ENCODE data around the gene BIRC7.

The BIRC7 gene

GRCh38 chr20:63262836-63263235 lies 27.1 kb downstream of the BIRC7 start:
- no peak for DNase-seq (ENCODE audit: low spot score)

GRCh38 chr20:63264000-63264399 lies 28.3 kb downstream of the BIRC7 start:
- DNase-seq (ENCODE audit: low spot score), result no peak

GRCh38 chr20:63264519-63264918 lies 28.8 kb downstream of the BIRC7 start:
- no peak for DNase-seq (ENCODE audit: low spot score)

DNA sequence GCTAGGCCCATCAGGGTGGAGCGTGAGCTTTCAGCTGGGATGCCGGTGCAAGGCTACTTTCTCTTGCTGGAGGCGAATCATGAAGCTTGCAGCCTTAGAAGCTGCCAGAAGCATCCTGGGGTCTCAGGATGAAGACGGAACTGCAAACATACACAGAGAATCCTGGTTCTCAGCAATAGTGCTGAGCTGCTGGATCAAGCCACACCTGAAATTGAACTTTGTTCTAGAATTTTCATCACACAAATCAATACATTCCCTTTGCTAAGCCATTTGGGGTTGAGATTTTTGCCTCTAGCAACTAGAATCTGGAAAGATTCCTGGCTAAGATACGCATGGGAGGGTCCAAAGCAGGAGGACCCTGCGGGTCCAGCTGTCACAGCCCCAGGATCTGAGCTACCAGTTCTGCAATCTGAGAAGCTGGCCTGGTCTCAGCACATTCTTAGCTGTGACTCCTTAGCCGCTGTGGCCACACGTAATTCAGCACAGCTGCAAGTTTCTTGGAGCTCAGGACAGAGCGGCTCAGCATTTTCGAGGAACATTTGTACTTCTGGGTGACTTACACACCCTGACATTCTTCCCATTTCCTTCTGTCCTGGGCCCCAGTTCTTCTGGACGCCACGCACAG lies 30.3 kb downstream of the BIRC7 start:
- no peak for DNase-seq (ENCODE audit: low spot score)

DNA sequence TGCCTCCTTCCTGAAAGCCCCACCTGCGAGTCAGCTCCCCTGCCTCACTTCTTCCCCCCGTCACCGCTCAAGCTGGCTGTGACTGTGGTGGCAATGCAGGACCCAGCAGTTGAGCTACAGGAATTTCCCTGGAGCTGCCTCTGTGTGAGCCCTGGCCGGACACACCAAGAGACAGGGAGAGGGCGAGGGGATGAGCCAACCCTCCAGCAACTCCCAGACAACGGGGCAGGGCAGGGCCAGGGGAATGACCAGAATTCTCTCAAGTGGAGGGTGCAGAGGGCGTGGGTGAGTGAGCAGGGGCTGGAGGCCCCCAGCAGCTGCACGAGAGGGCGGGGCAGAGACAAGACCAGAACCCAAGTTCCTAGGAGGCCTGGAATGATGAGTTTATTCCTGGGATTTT lies 32.0 kb downstream of the BIRC7 start:
- DNase-seq (ENCODE audit: low spot score), result no peak

GRCh38 chr20:63268256-63268655 lies 32.6 kb downstream of the BIRC7 start:
- no peak for DNase-seq (ENCODE audit: low spot score)

DNA sequence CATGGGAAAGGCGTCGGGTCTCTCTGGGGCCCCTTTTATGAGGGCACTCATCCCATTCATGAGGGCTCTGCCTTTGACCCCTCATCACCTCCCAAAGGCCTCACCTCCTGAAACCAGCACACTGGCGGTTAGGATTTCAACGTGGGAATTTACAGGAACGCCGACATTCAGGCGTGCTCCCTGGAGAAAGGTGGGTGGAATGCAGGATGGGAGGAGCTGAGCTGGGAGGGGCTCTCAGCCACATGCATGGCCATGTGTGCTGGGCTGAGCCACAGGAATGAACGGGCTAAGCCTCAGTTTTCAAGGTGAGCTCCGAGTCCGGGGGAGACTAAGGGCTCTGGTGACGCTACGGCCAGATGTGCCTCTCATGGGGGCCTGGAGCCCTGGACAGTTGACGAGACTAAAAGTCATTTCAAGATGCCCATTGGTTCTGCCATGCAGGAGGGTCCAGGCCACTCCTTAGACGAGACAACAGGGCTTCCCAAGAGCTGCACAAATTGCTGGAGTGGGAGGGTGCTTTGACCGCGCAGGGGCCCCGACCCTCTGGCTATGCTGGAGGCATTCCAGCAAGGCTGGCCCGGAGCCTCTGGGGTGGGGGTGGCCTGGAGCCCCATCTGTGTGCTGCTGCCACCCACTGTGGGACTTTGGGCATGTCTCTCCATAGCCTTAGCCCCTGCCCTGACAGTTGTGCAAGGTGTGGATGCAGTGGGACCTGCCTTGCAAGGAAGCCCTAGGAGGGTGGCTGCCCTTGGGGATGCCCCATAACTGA lies 33.1 kb downstream of the BIRC7 start:
- no peak for DNase-seq (ENCODE audit: low spot score)

DNA sequence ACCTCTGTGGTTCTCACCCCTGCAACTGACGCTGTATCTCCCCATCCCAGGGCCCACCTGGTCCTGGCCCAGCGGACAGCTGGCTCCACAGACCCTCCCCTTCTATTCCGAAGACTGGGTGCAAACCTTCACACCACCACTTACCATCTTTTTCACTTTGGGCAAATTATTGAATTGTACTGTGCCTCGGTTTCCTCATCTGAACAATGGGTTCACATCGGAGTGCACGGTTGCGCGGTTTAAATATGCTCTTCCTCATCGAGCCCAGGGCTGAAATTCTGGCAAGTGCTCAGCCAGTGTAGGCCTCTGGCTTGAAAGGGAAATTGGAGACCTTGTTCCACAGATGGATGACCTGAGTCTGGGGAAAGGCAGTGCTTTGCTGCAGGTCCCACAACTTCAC lies 34.0 kb downstream of the BIRC7 start:
- no peak for DNase-seq (ENCODE audit: low spot score)

DNA sequence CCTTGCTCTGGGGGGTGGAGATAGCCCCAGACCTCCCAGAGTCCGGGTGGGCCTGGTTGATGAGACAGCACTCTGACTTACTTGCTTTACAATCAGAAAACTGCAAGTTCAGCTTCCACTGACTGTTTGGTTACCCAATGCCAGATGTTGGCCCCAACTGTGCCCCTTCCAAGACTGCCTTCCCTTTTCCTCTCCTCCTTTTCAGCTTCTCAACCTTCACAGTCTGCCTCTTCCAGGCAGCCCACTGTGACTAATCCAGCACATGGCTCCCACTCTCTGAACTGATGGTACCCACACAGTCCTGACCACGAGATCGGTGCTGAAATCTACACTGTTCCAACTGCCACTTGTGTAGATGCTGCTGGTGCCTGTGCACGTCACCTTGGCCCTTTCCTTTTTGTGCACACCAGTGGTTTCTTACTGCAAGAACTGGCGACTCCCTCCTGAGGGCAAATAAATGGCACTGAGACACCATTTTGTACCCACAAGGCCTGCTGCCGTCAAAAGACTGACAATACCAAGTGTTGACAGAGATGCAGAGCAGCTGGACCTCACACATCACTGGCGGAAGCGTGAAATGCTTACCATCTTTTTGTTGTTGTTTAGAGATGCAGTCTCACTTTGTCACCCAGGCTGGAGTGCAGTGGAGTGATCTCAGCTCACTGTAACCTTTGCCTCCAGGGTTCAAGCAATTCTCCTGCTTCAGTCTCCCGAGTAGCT lies 35.1 kb downstream of the BIRC7 start:
- DNase-seq (ENCODE audit: low spot score), result no peak

DNA sequence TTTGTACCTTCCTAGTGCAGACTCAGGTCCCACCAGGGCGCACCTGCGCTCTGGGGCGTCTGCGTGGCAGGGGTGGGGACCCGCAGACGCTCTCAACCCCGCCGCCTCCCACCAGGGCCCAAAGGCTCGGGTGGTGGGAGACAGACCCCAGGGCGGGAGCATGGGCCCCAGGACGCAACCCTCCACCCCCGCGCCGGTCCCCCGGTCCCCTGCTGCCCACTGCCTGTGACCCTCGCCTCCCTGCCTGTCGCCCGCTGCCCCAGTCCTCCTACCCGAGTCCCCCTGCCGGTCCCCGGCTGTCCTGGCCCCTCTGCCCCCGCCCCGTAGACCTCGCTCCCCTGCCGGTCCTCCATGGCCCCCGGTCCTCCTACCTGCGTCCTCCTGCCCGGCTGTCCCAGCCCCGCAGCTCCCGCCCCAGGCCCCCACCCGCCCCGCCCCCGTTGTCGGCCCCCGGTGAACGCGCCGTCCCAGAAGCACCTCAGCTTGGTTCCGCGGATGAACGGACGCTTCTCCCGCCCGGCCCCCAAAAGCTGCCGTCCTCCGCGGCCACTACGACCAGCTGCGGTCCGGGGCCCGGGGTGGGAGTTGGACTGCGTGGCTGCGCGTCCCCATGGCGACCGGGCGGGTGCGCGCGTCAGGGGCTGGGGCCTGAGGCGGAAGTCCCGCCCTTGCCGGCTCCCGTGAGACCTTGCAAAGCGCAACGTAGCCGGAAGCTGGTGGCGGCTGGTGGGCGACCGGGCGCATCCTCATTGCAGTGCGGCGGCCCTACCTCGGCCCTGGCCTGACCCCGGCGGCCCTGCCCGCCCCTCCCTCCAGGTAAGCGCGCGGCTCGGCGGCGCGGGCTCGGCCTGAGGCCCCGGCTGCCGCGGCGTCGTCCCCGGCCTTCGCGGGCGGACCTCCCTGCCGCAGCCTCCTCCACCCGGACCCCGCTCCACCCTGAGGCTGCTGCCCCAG lies 36.7 kb downstream of the BIRC7 start, which contains the start of gene ARFGAP1:
Gene ARFGAP1 (plus strand): TSS at position 709 of the 954 bp plus-strand sequence. CDS start 2,768 bp downstream, outside the sequence.
- peak; percentile 92 for DNase-seq (ENCODE audit: low spot score)

- no peak for DNase-seq (ENCODE audit: low spot score)
These were observed 37.4 kb downstream of the BIRC7 start for GRCh38 chr20:63273059-63273579.

- no peak for DNase-seq (ENCODE audit: low spot score)
These were observed 38.1 kb downstream of the BIRC7 start for GRCh38 chr20:63273635-63274380.

DNA sequence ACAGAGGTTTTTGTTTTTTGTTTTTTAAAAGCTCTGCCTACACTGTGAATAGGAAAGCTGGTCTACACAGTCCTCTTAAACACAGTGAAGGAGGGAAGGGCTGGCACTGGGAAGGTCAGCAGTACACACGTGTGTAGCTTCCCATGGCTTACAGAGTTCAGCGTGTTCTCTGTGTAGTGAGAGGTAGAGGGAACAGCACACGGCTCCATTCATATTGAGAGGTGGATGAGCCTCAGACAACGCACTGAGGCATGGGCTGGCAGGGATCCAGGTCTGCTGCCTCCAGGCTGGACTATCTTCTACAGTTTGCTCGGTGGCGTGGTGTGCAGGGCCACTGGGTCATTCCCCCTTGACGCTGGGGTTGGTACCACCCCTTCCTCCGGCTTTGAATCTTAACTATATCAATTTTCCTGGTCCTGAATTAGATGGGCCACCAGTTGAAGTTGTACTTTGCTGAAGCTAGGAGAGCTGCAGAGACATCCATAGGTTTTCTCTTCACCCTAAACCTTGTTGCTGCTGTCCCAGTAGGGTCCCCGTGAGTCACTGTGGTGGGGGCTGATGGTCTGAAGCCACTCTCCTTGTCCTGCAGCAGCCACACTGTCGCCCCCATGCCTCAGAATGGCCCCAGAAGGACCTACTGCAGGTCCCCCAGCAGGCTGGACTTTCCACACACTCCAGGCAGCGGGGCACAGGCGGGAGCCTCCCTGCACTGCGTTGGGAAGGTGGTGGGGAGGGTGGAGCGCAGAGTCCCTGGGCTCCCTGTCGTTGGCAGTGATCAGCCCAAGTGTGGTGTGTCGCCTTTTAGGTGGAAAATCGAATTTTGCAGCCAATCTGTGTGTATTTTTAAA lies 38.9 kb downstream of the BIRC7 start:
- DNase-seq (ENCODE audit: low spot score), result no peak

GRCh38 chr20:63275825-63276224 lies 40.1 kb downstream of the BIRC7 start:
- DNase-seq (ENCODE audit: low spot score), result no peak

DNA sequence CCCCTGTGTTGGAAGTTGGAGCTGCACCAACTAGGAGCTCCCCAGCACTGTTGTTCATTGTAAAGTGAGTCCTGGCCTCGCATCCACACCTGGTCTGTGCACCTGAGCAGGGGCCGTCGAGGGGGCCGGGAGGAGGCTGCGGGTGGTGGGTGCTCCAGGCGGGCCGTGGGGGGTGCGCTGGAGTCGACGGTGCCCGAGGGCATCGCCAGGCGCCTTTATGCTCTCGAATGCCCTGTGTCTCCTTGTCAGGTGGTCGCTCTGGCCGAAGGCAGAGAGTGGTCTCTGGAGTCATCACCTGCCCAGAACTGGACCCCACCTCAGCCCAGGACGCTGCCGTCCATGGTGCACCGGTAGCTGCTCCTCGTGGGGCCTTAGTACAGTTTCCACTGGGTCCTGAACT lies 41.3 kb downstream of the BIRC7 start:
- DNase-seq (ENCODE audit: low spot score), result no peak

- DNase-seq (ENCODE audit: low spot score), result no peak
These were observed 42.0 kb downstream of the BIRC7 start for GRCh38 chr20:63277466-63278272.

DNA sequence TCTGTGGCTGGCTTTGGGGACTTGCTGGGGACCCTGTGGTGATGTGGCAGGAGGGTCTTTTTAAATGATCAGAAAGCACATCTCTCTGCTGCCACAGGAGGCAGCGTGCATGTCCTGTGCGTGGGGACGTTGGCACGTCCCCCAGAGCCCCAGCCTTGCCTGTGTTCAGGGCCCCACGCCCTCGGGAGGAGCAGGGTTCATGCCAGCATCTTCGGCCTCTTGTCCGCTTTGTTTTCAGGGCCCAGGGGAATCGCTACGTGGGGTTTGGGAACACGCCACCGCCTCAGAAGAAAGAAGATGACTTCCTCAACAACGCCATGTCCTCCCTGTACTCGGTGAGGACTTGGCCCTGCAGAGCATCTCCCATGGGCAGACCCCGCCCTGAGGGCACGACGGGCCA lies 43.0 kb downstream of the BIRC7 start:
- no peak for DNase-seq (ENCODE audit: low spot score)

- DNase-seq (ENCODE audit: low spot score), result no peak
These were observed 44.2 kb downstream of the BIRC7 start for GRCh38 chr20:63279931-63280330.

DNA sequence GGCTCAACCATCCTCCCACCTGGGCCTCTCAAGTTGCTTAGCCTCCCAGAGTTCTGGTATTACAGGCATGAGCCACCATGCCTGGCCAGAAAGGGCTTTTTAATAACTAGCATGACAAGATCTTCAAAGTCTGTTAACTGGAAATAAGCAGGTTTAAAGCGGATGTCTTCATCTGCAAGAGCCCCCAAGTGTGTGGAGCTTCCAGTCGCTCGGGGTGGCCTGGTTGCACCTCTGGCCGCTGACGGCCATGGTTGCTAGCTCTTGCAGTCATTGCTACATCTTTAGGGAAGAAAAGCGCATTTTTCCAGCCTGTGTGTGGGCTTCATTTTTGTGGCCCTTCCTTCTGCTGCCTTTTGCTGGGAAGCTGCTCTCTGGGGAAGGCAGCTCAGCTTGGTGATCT lies 44.7 kb downstream of the BIRC7 start:
- no peak for DNase-seq (ENCODE audit: low spot score)

Data from SK-N-DZ (cell line).